Colonic mucosa (tissue), 4 donors: ENCODE data around the gene MBD2. TPM values are rescaled to one million over a fixed set of nuclear protein-coding genes. Genes with fewer than 3 reads are reported as not detected.

Experiments
- DNase-seq: peaks from one replicate; pipeline ENCODE4 v3.0.0-alpha.2; 2020
- H3K27ac ChIP-seq: fragments of 200-600 bp; one replicate; pipeline ENCODE4 v1.8.0; 2021
- H3K27me3 ChIP-seq: fragments of 200-600 bp; one replicate; pipeline ENCODE4 v1.8.0; 2021
- H3K36me3 ChIP-seq: fragments of 200-600 bp; one replicate; pipeline ENCODE4 v1.8.0; 2021
- H3K4me1 ChIP-seq: fragments of 200-600 bp; one replicate; pipeline ENCODE4 v1.8.0; 2021; ENCODE audit warnings: mild to moderate bottlenecking
- H3K4me3 ChIP-seq: fragments of 200-600 bp; one replicate; pipeline ENCODE4 v1.8.0; 2021
- H3K9ac ChIP-seq, 2 donors: one replicate each; pipeline ENCODE4 v1.7.0; 2013; ENCODE audit warnings: control low read depth in 2 of 2, low read depth in 2 of 2, low read length in 2 of 2
- H3K9me3 ChIP-seq: fragments of 200-600 bp; one replicate; pipeline ENCODE4 v1.8.0; 2021
- CTCF ChIP-seq: fragments of 200-600 bp; IDR thresholded peaks from one replicate; pipeline ENCODE4 v1.8.0; 2022; ENCODE audit warnings: antibody characterized with exemption, mild to moderate bottlenecking
- intact Hi-C: fragments of 100-400 bp; cut with DNase I; formaldehyde crosslinking; loops from one replicate; pipeline ENCODE4 v1.14.1; 2022
- total RNA-seq, 2 donors: library from RNA; stranded (reverse); fragmentation: NEBNext Ultra II Directional in 1 of 2; extraction: Animal tissue kit (Norgen Biotek cat#: 25700) in 1 of 2; gene quantifications; one replicate each; pipeline ENCODE4 v1.2.1, GENCODE V29; 2021
- donor health status: healthy.
- donor health status: DM: no; HTN: no; CAD: no.
- donor health status: DM: no; HTN: no; CAD: no.

Gene MBD2
- total RNA-seq, result 100 to 1,000 TPM; 110 to 138 TPM

- peak; percentile 96 for DNase-seq
- H3K9me3 ChIP-seq, result no peaks in the 10 kb centered on the region
- no peaks in the 10 kb centered on the region for H3K27me3 ChIP-seq
- peak within 1 kb of the TSS; percentile 54 for H3K4me3 ChIP-seq
- peak within 1 kb of the TSS; percentile 53 to 76 for H3K9ac ChIP-seq
- H3K27ac ChIP-seq, result peak within 1 kb of the TSS; percentile 68
- H3K36me3 ChIP-seq, result no peaks in the 10 kb centered on the region
- intact Hi-C loops, result loop anchor here (5.0 kb wide), 1 partner anchor 43 kb away; the partner anchor contains the start of gene POLI
- no peak for TF ChIP-seq CTCF
- peaks cover 4% of the 10 kb centered on the region for H3K4me1 ChIP-seq
These were observed at the start of gene MBD2 for GRCh38 chr18:54224379-54225014. TSS of gene MBD2 (minus strand) at chr18:54224669. CDS start at chr18:54224559, 110 bp downstream.

- intact Hi-C loops, result loop anchor here (5.0 kb wide), 1 partner anchor 43 kb away; no protein-coding TSS in a partner anchor
- Histone ChIP-seq H3K4me3 (peak overlapping the region; percentile 39), H3K4me1 (no peaks in the 10 kb centered on the region), H3K9me3 (no peaks in the 10 kb centered on the region), H3K27me3 (no peaks in the 10 kb centered on the region), H3K9ac (peak overlapping the region; percentile 78 to 93), H3K36me3 (no peaks in the 10 kb centered on the region), H3K27ac (peak overlapping the region; percentile 79)
- peak; percentile 60 for DNase-seq
- peak; percentile 15 for TF ChIP-seq CTCF
These were observed 45.7 kb upstream of the MBD2 start for GRCh38 chr18:54269893-54270844.

GRCh38 chr18:54268751-54269150 lies 44.3 kb upstream of the MBD2 start:
- Histone ChIP-seq H3K36me3 (no peaks in the 10 kb centered on the region), H3K4me3 (peak overlapping the region; percentile 39), H3K9me3 (no peaks in the 10 kb centered on the region), H3K9ac (peak overlapping the region; percentile 78 to 93), H3K27me3 (no peaks in the 10 kb centered on the region), H3K4me1 (no peaks in the 10 kb centered on the region), H3K27ac (peak overlapping the region; percentile 79)
- TF ChIP-seq CTCF, result no peak
- DNase-seq, result no peak
- intact Hi-C loops, result loop anchor here (5.0 kb wide), 1 partner anchor 41 kb away; no protein-coding TSS in a partner anchor

GRCh38 chr18:54267701-54268100 lies 43.2 kb upstream of the MBD2 start:
- intact Hi-C loops, result loop anchor here (5.0 kb wide), 1 partner anchor 40 kb away; no protein-coding TSS in a partner anchor
- H3K4me3 ChIP-seq, result no peak overlapping the region
- no peaks in the 10 kb centered on the region for H3K36me3 ChIP-seq
- no peaks in the 10 kb centered on the region for H3K9me3 ChIP-seq
- H3K4me1 ChIP-seq, result no peaks in the 10 kb centered on the region
- TF ChIP-seq CTCF, result no peak
- H3K27ac ChIP-seq, result no peak overlapping the region
- H3K27me3 ChIP-seq, result no peaks in the 10 kb centered on the region
- H3K9ac ChIP-seq, result no peak overlapping the region
- DNase-seq, result no peak

GRCh38 chr18:54263904-54264336 lies 39.5 kb upstream of the MBD2 start:
- no peak for DNase-seq
- no peaks in the 10 kb centered on the region for H3K4me1 ChIP-seq
- intact Hi-C loops, result no loop called here
- no peaks in the 10 kb centered on the region for H3K9me3 ChIP-seq
- H3K4me3 ChIP-seq, result no peak overlapping the region
- no peak overlapping the region for H3K27ac ChIP-seq
- no peaks in the 10 kb centered on the region for H3K27me3 ChIP-seq
- no peak overlapping the region for H3K9ac ChIP-seq
- TF ChIP-seq CTCF, result no peak
- no peaks in the 10 kb centered on the region for H3K36me3 ChIP-seq
